GM23338 (cell line): ENCODE data around the gene KLHL8.

Experiments used
- CTCF ChIP-seq, 2 experiments: fragments of 200-600 bp in 1 of 2; sonication (generic) in 1 of 2; conservative IDR thresholded peaks; 2 replicates each; pipeline versions ENCODE4 v1.5.1 to v1.6.1; 2016 to 2017; ENCODE audit warnings: antibody characterized with exemption in 2 of 2, low read depth in 2 of 2, mild to moderate bottlenecking in 2 of 2, moderate library complexity in 1 of 2
- EZH2 ChIP-seq: fragments of 200-600 bp; sonication (generic); IDR thresholded peaks from one replicate; pipeline ENCODE4 v1.8.0; 2017; ENCODE audit warnings: antibody characterized with exemption, mild to moderate bottlenecking, low read depth; ENCODE audit not compliant: unreplicated experiment
- JUNB ChIP-seq: IDR thresholded peaks from one replicate; pipeline ENCODE4 v1.6.1; 2016; ENCODE audit warnings: antibody characterized with exemption; ENCODE audit not compliant: unreplicated experiment
- ZNF114 ChIP-seq: fragments of 250-450 bp; sonication (Bioruptor Pico); IDR thresholded peaks from 2 replicates; pipeline ENCODE4 v1.5.0; 2020; ENCODE audit warnings: mild to moderate bottlenecking, moderate library complexity

GRCh38 chr4:87129681-87130080 lies 90.7 kb downstream of the KLHL8 start:
- TF ChIP-seq EZH2 (no peak), CTCF (conservative IDR thresholded peaks at IDR 0.05; ENCODE audit: low read depth in 2 of 2) (no peak), ZNF114 (CRISPR knock-in tag) (no peak), JUNB (no peak)
